SK-N-SH (cell line): ENCODE results near the gene PFDN1.

Experiments used
- CTCF ChIP-seq: fragments of 200-600 bp; sonication (generic); IDR thresholded peaks from 2 replicates; pipeline ENCODE4 v1.6.1; 2017; ENCODE audit warnings: antibody characterized with exemption, mild to moderate bottlenecking, moderate library complexity
- ELF1 ChIP-seq: IDR thresholded peaks from 2 replicates; pipeline ENCODE4 v1.4.0; 2012
- EP300 ChIP-seq, 2 experiments: IDR thresholded peaks; 2 replicates each; pipeline versions ENCODE4 v1.4.0 to v1.6.1; 2012; ENCODE audit warnings: borderline replicate concordance in 1 of 2, low read depth in 1 of 2, low read length in 1 of 2
- EZH2phosphoT487 ChIP-seq: fragments of 200-600 bp; sonication (generic); IDR thresholded peaks from 2 replicates; pipeline ENCODE4 v1.6.1; 2017; ENCODE audit warnings: low read depth, mixed run types, mild to moderate bottlenecking, antibody characterized with exemption, moderate library complexity, borderline replicate concordance
- GABPA ChIP-seq: IDR thresholded peaks from 2 replicates; pipeline ENCODE4 v1.4.0; 2012; ENCODE audit warnings: low read depth, mild to moderate bottlenecking
- POLR2AphosphoS5 ChIP-seq: IDR thresholded peaks from 2 replicates; pipeline ENCODE4 v1.6.1; 2012; ENCODE audit warnings: low read depth, low read length
- RXRA ChIP-seq: IDR thresholded peaks from 2 replicates; pipeline ENCODE4 v1.4.0; 2012; ENCODE audit warnings: low read depth, mild to moderate bottlenecking, borderline replicate concordance
- USF1 ChIP-seq: IDR thresholded peaks from 2 replicates; pipeline ENCODE4 v1.4.0; 2012; ENCODE audit warnings: low read depth, borderline replicate concordance
- USF2 ChIP-seq: fragments of 150-350 bp; IDR thresholded peaks from 2 replicates; pipeline ENCODE4 v1.6.1; 2017; ENCODE audit warnings: antibody characterized with exemption, low read length, low read depth, borderline replicate concordance

- TF ChIP-seq CTCF = no peak
- TF ChIP-seq EP300 (IDR thresholded peaks at IDR 0.05; ENCODE audit: borderline replicate concordance in 1 of 2, low read depth in 1 of 2, low read length in 1 of 2) = no peak
- no peak for TF ChIP-seq RXRA
- no peak for TF ChIP-seq USF2
- no peak for TF ChIP-seq GABPA
- TF ChIP-seq ELF1 = no peak
- TF ChIP-seq POLR2AphosphoS5 = no peak
- no peak for TF ChIP-seq USF1
- no peak for TF ChIP-seq EZH2phosphoT487
Measured at GRCh38 chr5:140255460-140256157, 47.3 kb downstream of the PFDN1 start.
